ENCODE data around the gene ATXN7L1. TPM values are rescaled to one million over a fixed set of nuclear protein-coding genes. Genes with fewer than 3 reads are reported as not detected.

The ATXN7L1 gene
- total and polyA plus RNA-seq, 2 of the 4 experiments (the other 2 are of a cell fraction) = 3.5 to 4.3 TPM

DNA sequence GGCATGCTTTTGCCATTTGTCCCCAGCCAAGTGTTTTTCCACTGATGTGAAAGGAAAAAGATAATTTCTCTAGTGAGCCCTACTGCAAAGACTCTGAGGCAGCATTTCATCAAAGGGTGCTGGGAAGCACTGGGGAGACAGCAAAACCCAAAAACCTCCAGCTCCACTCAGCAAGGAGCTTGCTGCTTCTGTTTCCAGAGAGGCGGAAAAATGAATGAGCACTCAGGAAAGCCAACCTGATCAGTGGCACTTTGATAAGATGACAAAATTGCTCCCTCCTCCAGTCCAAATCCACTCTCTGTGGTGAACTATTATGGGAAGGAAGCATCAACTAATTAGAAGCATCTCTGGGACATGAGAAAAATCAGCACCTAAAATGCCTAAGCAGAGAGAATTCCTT lies 68.2 kb downstream of the ATXN7L1 start:
- H3K4me3 ChIP-seq (ENCODE audit: insufficient read depth, low read depth, low read length) = no peak overlapping the region
- intact Hi-C loops (cut with micrococcal nuclease) = no loop called here
- H4K5ac ChIP-seq (ENCODE audit: low read depth, low read length) = no peak overlapping the region
- H2BK120ac ChIP-seq (ENCODE audit: low read depth, low read length) = no peak overlapping the region
- no peak overlapping the region for H2AK9ac ChIP-seq (replicated peaks; ENCODE audit: low read depth, low read length, poor library complexity)
- 0 out of 2 replicates have a peak, but pooled peaks cover 3% of the 10 kb centered on the region for H4K20me1 ChIP-seq (ENCODE audit: insufficient read depth, low read length)
- H3K23ac ChIP-seq (ENCODE audit: low read depth, low read length) = no peak overlapping the region
- H2AK5ac ChIP-seq (ENCODE audit: low read depth, low read length) = no peak overlapping the region
- ChIA-PET POLR2A (ENCODE audit: unreplicated experiment) (no interaction called here), CTCF (no interaction called here)
- H2AFZ ChIP-seq (replicated peaks; ENCODE audit: low read length, poor library complexity) = no peak overlapping the region
- no peak overlapping the region for H2BK20ac ChIP-seq (ENCODE audit: low read depth, low read length)
- WGBS, 2 experiments (ENCODE audit: extremely low coverage in 2 of 2, insufficient read length in 1 of 2) = no CpG with 5 or more reads among the region's 1 CpG
- ATAC-seq (ENCODE audit: low read depth) (no peak), DNase-seq (no peak)
- BruUV-seq (replicated peaks) = no TSS peak
- no peak overlapping the region for H3K4ac ChIP-seq (ENCODE audit: low read depth, low read length)
- H3K36me3 ChIP-seq (ENCODE audit: control insufficient read depth, insufficient read depth, low read length) = no peaks in the 10 kb centered on the region
- no peak overlapping the region for H2BK5ac ChIP-seq (ENCODE audit: low read depth, low read length, poor library complexity, severe bottlenecking)
- H3K27me3 ChIP-seq (ENCODE audit: control insufficient read depth, insufficient read depth, low read length) = no peaks in the 10 kb centered on the region
- in situ Hi-C loops (cut with MboI; ENCODE audit: low sequenced_read_pairs) = no loop called here
- TF ChIP-seq RAD21 (IDR thresholded peaks at IDR 0.05; ENCODE audit: low read length) (no peak), MXI1 (IDR thresholded peaks at IDR 0.05; ENCODE audit: borderline replicate concordance, low read depth, low read length) (no peak), CEBPB (IDR thresholded peaks at IDR 0.05; ENCODE audit: low read depth, low read length) (no peak), RCOR1 (IDR thresholded peaks at IDR 0.05; ENCODE audit: insufficient replicate concordance, low read length) (no peak), SMC3 (IDR thresholded peaks at IDR 0.05; ENCODE audit: low read depth, low read length) (no peak)
- TF ChIP-seq, protein P1, sequence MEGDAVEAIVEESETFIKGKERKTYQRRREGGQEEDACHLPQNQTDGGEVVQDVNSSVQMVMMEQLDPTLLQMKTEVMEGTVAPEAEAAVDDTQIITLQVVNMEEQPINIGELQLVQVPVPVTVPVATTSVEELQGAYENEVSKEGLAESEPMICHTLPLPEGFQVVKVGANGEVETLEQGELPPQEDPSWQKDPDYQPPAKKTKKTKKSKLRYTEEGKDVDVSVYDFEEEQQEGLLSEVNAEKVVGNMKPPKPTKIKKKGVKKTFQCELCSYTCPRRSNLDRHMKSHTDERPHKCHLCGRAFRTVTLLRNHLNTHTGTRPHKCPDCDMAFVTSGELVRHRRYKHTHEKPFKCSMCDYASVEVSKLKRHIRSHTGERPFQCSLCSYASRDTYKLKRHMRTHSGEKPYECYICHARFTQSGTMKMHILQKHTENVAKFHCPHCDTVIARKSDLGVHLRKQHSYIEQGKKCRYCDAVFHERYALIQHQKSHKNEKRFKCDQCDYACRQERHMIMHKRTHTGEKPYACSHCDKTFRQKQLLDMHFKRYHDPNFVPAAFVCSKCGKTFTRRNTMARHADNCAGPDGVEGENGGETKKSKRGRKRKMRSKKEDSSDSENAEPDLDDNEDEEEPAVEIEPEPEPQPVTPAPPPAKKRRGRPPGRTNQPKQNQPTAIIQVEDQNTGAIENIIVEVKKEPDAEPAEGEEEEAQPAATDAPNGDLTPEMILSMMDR (conservative IDR thresholded peaks at IDR 0.05; ENCODE audit: low read depth, low read length) = no peak
- H4K8ac ChIP-seq (ENCODE audit: low read depth in 2 of 2, low read length in 2 of 2) = no peak overlapping the region
- H3K56ac ChIP-seq (ENCODE audit: extremely low read depth, insufficient read depth, low read length) = no peak overlapping the region
- no peaks in the 10 kb centered on the region for H3K9me3 ChIP-seq (ENCODE audit: control insufficient read depth, insufficient read depth, low read length)
- H3K79me1 ChIP-seq (ENCODE audit: low read depth in 1 of 2, low read length in 2 of 2) = peaks cover 2 to 39% of the 10 kb centered on the region in 2 experiments; a peak in 3 of 4 replicates
- H3K14ac ChIP-seq (replicated peaks; ENCODE audit: low read depth, low read length) = no peak overlapping the region
- H3K4me1 ChIP-seq (ENCODE audit: control insufficient read depth, insufficient read depth, low read length) = peaks cover 21% of the 10 kb centered on the region
- peaks cover 23% of the 10 kb centered on the region for H3K9me1 ChIP-seq (ENCODE audit: insufficient read depth, low read length)
- no peak overlapping the region for H3K4me2 ChIP-seq (ENCODE audit: low read depth, low read length)
- no peak overlapping the region for H3K9ac ChIP-seq (ENCODE audit: low read depth, low read length)
- no peak overlapping the region for H3K27ac ChIP-seq (ENCODE audit: insufficient read depth, low read length)
- no peak overlapping the region for H2BK15ac ChIP-seq (ENCODE audit: low read depth, low read length)
- H4K91ac ChIP-seq (ENCODE audit: insufficient read depth, low read depth, low read length) = no peak overlapping the region
- dilution Hi-C loops (cut with HindIII; ENCODE audit: low sequenced_read_pairs, unreplicated experiment) = no loop called here
- H3K18ac ChIP-seq (ENCODE audit: low read depth, low read length) = no peak overlapping the region

Measured in IMR-90 (cell line).